Endothelial cell of umbilical vein (primary cell): Measurements from ENCODE around the gene COL28A1. TPM values are rescaled to one million over a fixed set of nuclear protein-coding genes. Genes with fewer than 3 reads are reported as not detected.

Experiments
- BruUV-seq: library from RNA; stranded (reverse); fragments of 400-500 nt; replicated peaks from 2 replicates; lab custom pipeline; 2021; lab: Mats Ljungman, UMichigan
- CTCF ChIA-PET: fragments of 300-600, 350-600 bp; sonication (Branson Sonifier 250); formaldehyde crosslinking; loops from one replicate; lab custom pipeline; 2021; ENCODE audit warnings: antibody characterized with exemption, inconsistent platforms; lab: Charles Lee
- POLR2A ChIA-PET: fragments of 300-600, 350-600 bp; sonication (Branson Sonifier 250); formaldehyde crosslinking; loops from one replicate; lab custom pipeline; 2021; ENCODE audit warnings: antibody characterized with exemption, inconsistent platforms; lab: Charles Lee
- DNase-seq: peaks from one replicate; pipeline ENCODE4 v3.0.0-alpha.2; 2011; ENCODE audit warnings: low read depth, low spot score
- FAIRE-seq: peaks from 2 replicates; lab custom pipeline; 2011; peaks lifted over from hg19 to GRCh38; lab: Jason Lieb, UNC
- H2AFZ ChIP-seq: 2 replicates; pipeline ENCODE4 v1.6.0; 2012; ENCODE audit warnings: low read depth, low read length, control low read depth, inconsistent platforms
- H3K27ac ChIP-seq: 2 replicates; pipeline ENCODE4 v1.5.1; 2011; ENCODE audit warnings: low read depth, mild to moderate bottlenecking, control low read depth, low read length, moderate library complexity; ENCODE audit not compliant: insufficient read depth
- H3K27me3 ChIP-seq, 2 experiments: 2 replicates each; pipeline versions ENCODE4 v1.6.0 to v1.6.1; 2011; ENCODE audit warnings: low read length in 2 of 2, mixed read lengths in 1 of 2; ENCODE audit not compliant: control insufficient read depth in 2 of 2, insufficient read depth in 2 of 2
- H3K36me3 ChIP-seq, 2 experiments: 2 replicates in 1 of 2; 3 replicates in 1 of 2; pipeline ENCODE4 v1.5.1; 2011; ENCODE audit warnings: low read length in 2 of 2, mild to moderate bottlenecking in 1 of 2, moderate library complexity in 1 of 2; ENCODE audit not compliant: control insufficient read depth in 2 of 2, insufficient read depth in 2 of 2; ENCODE audit errors: extremely low read depth in 1 of 2
- H3K4me1 ChIP-seq: 3 replicates; pipeline ENCODE4 v1.5.1; 2011; ENCODE audit warnings: mild to moderate bottlenecking, low read length; ENCODE audit not compliant: control insufficient read depth, insufficient read depth; ENCODE audit errors: extremely low read depth
- H3K4me2 ChIP-seq: 2 replicates; pipeline ENCODE4 v1.6.1; 2011; ENCODE audit warnings: low read length, control low read depth, mixed read lengths; ENCODE audit not compliant: insufficient read depth
- H3K4me3 ChIP-seq, 3 experiments: fragments of 200-600 bp in 1 of 3; sonication (generic), shearing (Covaris generic) in 1 of 3; replicated peaks in 1 of 3; 2 replicates each; pipeline ENCODE4 v1.5.1; 2011 to 2016; ENCODE audit warnings: control low read depth in 3 of 3, low read length in 3 of 3, mild to moderate bottlenecking in 2 of 3, inconsistent platforms in 1 of 3, low read depth in 1 of 3, moderate library complexity in 1 of 3; ENCODE audit not compliant: insufficient read depth in 1 of 3
- H3K79me2 ChIP-seq: 2 replicates; pipeline ENCODE4 v1.6.0; 2012; ENCODE audit warnings: low read length, inconsistent platforms; ENCODE audit not compliant: control insufficient read depth, insufficient read depth
- H3K9ac ChIP-seq: replicated peaks from 2 replicates; pipeline ENCODE3; 2011; ENCODE audit warnings: low read length, control low read depth; ENCODE audit not compliant: insufficient read depth; ENCODE audit errors: extremely low read depth
- H3K9me1 ChIP-seq: replicated peaks from 3 replicates; pipeline ENCODE4 v1.6.0; 2011; ENCODE audit warnings: mild to moderate bottlenecking, low read length; ENCODE audit not compliant: control insufficient read depth, insufficient read depth; ENCODE audit errors: extremely low read depth
- H3K9me3 ChIP-seq: replicated peaks from 2 replicates; pipeline ENCODE4 v1.5.1; 2012; ENCODE audit warnings: low read length, inconsistent platforms; ENCODE audit not compliant: control insufficient read depth, insufficient read depth
- H4K20me1 ChIP-seq: replicated peaks from 2 replicates; pipeline ENCODE3; 2011; ENCODE audit warnings: mild to moderate bottlenecking, low read length; ENCODE audit not compliant: control insufficient read depth, insufficient read depth; ENCODE audit errors: extremely low read depth
- EZH2 ChIP-seq: IDR thresholded peaks from 2 replicates; pipeline ENCODE4 v1.6.1; 2012; ENCODE audit warnings: borderline replicate concordance, low read depth, mild to moderate bottlenecking, moderate library complexity, low read length, inconsistent platforms; ENCODE audit not compliant: severe bottlenecking
- FOS ChIP-seq: IDR thresholded peaks from 2 replicates; pipeline ENCODE4 v1.6.1; 2011; ENCODE audit warnings: mild to moderate bottlenecking, low read length, moderate library complexity, borderline replicate concordance; ENCODE audit not compliant: insufficient read depth
- GATA2 ChIP-seq: IDR thresholded peaks from 2 replicates; pipeline ENCODE4 v1.7.0; 2011; ENCODE audit warnings: low read depth, mild to moderate bottlenecking, moderate library complexity, mixed read lengths, low read length; ENCODE audit not compliant: insufficient read length, insufficient read depth
- JUN ChIP-seq: IDR thresholded peaks from 2 replicates; pipeline ENCODE4 v1.6.1; 2011; ENCODE audit warnings: borderline replicate concordance, low read depth; ENCODE audit not compliant: insufficient read length, insufficient read depth
- MYC ChIP-seq: IDR thresholded peaks from one replicate; pipeline ENCODE4 v1.6.1; 2011; ENCODE audit warnings: mild to moderate bottlenecking, low read depth, low read length
- POLR2A ChIP-seq: IDR thresholded peaks from 2 replicates; pipeline ENCODE4 v1.6.1; 2012; ENCODE audit warnings: low read depth, mild to moderate bottlenecking, control low read depth, low read length
- POLR2AphosphoS5 ChIP-seq: IDR thresholded peaks from 2 replicates; pipeline ENCODE4 v1.6.1; 2012; ENCODE audit warnings: low read depth, mild to moderate bottlenecking, control low read depth, low read length, moderate library complexity; ENCODE audit not compliant: insufficient read depth
- dilution Hi-C: fragments of 300-500 bp; cut with MboI; formaldehyde crosslinking; loops from one replicate; pipeline ENCODE4 v1.15.0; 2019; ENCODE audit warnings: low sequenced_read_pairs; ENCODE audit not compliant: extremely low pct_ligation_motif_present
- intact Hi-C: fragments of 100-400 bp; cut with micrococcal nuclease; formaldehyde crosslinking; loops from one replicate; pipeline ENCODE4 v1.10.0; 2022
- polyA plus RNA-seq, 4 experiments: library from polyadenylated mRNA; depleted of rRNA in 3 of 4; stranded (reverse) in 3 of 4; unstranded in 1 of 4; fragments of >200 nt; gene quantifications; 2 replicates each; pipeline versions ENCODE4 v1.2.1 to v1.2.3, GENCODE V29; 2011 to 2012; ENCODE audit warnings: missing spikeins in 1 of 4
- total RNA-seq: library from RNA; stranded (reverse); gene quantifications from 2 replicates; pipeline ENCODE4 v1.2.3, GENCODE V29; 2021
- TF ChIP-seq, protein P1 (sequence below), 2 donors: IDR thresholded peaks; 1 replicate in 1 of 2; 2 replicates in 1 of 2; pipeline ENCODE4 v1.5.1; 2011; ENCODE audit warnings: low read length in 2 of 2, mild to moderate bottlenecking in 2 of 2, moderate library complexity in 2 of 2, control low read depth in 1 of 2, inconsistent platforms in 1 of 2, low read depth in 1 of 2; ENCODE audit not compliant: insufficient read depth in 1 of 2; ENCODE audit errors: extremely low read depth in 1 of 2
- TF ChIP-seq, protein P2 (sequence below): IDR thresholded peaks from 2 replicates; pipeline ENCODE4 v1.6.1; 2011; ENCODE audit not compliant: insufficient read depth, insufficient read length

The COL28A1 gene
- total and polyA plus RNA-seq, 2 donors (not counting 3 experiments of a cell fraction or from before 2014, with no cell fraction given): not detected

DNA sequence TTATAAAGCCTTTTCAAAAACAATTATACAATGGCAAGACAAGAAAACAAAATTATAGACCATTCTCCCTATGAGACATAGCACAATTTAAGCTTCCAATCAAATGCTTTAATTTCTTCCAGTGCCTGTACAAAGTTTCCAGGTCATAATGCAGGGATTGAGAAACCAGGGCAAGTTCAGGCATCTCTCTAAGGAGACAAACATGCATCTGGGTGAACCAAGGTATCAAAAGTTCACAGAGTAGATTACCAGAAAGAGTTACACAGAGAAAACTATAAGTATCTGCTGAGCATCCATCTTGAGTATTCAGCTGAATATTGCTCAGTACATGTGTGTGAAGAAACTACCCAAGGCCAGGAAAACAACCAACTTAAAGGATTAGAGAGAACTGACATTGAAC is 89.1 kb downstream of the COL28A1 start:
- no peak overlapping the region for H3K4me3 ChIP-seq
- no peak for DNase-seq
- TF ChIP-seq GATA2 (no peak), POLR2AphosphoS5 (no peak), POLR2A (no peak), EZH2 (no peak), JUN (no peak), MYC (no peak), FOS (no peak)
- TF ChIP-seq, protein P1, sequence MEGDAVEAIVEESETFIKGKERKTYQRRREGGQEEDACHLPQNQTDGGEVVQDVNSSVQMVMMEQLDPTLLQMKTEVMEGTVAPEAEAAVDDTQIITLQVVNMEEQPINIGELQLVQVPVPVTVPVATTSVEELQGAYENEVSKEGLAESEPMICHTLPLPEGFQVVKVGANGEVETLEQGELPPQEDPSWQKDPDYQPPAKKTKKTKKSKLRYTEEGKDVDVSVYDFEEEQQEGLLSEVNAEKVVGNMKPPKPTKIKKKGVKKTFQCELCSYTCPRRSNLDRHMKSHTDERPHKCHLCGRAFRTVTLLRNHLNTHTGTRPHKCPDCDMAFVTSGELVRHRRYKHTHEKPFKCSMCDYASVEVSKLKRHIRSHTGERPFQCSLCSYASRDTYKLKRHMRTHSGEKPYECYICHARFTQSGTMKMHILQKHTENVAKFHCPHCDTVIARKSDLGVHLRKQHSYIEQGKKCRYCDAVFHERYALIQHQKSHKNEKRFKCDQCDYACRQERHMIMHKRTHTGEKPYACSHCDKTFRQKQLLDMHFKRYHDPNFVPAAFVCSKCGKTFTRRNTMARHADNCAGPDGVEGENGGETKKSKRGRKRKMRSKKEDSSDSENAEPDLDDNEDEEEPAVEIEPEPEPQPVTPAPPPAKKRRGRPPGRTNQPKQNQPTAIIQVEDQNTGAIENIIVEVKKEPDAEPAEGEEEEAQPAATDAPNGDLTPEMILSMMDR (IDR thresholded peaks at IDR 0.05; ENCODE audit: extremely low read depth in 1 of 2, insufficient read depth in 1 of 2, low read depth in 1 of 2, low read length in 2 of 2): no peak
- TF ChIP-seq, protein P2, sequence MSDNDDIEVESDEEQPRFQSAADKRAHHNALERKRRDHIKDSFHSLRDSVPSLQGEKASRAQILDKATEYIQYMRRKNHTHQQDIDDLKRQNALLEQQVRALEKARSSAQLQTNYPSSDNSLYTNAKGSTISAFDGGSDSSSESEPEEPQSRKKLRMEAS: no peak
- H3K4me1 ChIP-seq: peaks cover 15% of the 10 kb centered on the region
- no peaks in the 10 kb centered on the region for H3K79me2 ChIP-seq
- no peak overlapping the region for H2AFZ ChIP-seq
- CTCF ChIA-PET: interaction anchor here (0.8 kb wide), 1 partner anchor 17 kb away, joined by 3 read pairs; no protein-coding TSS in a partner anchor
- H3K9me3 ChIP-seq: no peaks in the 10 kb centered on the region
- H3K27ac ChIP-seq: no peak overlapping the region
- intact Hi-C loops (no loop called here), dilution Hi-C loops (no loop called here)
- H4K20me1 ChIP-seq: no peaks in the 10 kb centered on the region
- no peaks in the 10 kb centered on the region for H3K36me3 ChIP-seq
- no peaks in the 10 kb centered on the region for H3K9me1 ChIP-seq
- no peak overlapping the region for H3K9ac ChIP-seq
- POLR2A ChIA-PET: interaction anchor here (1.0 kb wide), 1 partner anchor 8 kb away, joined by 3 read pairs; no protein-coding TSS in a partner anchor
- H3K4me2 ChIP-seq: no peak overlapping the region
- H3K27me3 ChIP-seq: no peaks in the 10 kb centered on the region
- no peak for FAIRE-seq
- BruUV-seq: no TSS peak
